ENCODE data around the gene LRRC2.
"Not testable (repeated sequence)": the region's sequence is repeated elsewhere in the genome, so short reads cannot be mapped to it uniquely, and the experiment has no call there.

LRRC2 gene

GRCh38 chr3:46524008-46524407, 42.1 kb downstream of the LRRC2 start:
- no peak for DNase-seq (ENCODE audit: low spot score)

- DNase-seq (ENCODE audit: low spot score) = no peak
Measured at GRCh38 chr3:46523556-46523955, 42.5 kb downstream of the LRRC2 start.

GRCh38 chr3:46522201-46522600, 43.9 kb downstream of the LRRC2 start:
- not testable (repeated sequence) for DNase-seq (ENCODE audit: low spot score)

- no peak for DNase-seq (ENCODE audit: low spot score)
Measured at GRCh38 chr3:46521096-46521495, 45.0 kb downstream of the LRRC2 start.

DNA sequence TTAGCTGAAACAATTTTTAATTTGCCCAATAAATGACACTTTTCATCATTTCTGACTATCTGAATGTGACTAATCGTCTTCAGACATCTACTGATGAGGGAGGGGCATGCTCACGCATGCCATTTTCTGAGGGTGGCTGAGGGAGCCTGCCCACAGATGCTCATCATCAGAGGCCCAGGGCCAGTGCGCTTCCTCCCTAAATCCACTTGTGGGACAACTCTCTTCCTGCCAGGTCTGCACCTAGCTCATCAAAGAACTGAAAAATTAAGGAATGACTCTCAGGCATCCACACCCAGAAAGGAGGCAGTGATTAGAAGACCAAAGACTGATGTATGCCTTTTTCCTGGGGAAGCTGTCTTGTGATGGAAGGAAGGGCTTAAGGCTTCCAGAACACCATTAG, 45.6 kb downstream of the LRRC2 start:
- no peak for DNase-seq (ENCODE audit: low spot score)

DNA sequence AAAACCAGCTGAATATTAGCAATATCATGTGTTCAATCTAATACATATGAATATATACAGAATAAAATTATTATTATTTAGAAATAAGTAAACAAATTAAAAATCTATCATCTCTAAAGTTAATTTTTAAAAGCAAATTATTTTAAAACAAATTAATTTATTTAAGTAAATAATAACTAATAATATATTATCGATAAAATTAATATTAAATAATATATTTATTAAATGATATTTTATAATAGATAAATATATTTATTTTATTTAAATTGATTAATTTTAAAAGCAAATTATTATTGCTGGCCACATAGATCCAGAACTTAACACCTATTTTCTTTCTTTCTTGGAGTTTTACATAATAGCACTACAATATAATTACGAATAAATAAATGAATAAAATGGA, 46.1 kb downstream of the LRRC2 start:
- DNase-seq (ENCODE audit: low spot score) = no peak

DNA sequence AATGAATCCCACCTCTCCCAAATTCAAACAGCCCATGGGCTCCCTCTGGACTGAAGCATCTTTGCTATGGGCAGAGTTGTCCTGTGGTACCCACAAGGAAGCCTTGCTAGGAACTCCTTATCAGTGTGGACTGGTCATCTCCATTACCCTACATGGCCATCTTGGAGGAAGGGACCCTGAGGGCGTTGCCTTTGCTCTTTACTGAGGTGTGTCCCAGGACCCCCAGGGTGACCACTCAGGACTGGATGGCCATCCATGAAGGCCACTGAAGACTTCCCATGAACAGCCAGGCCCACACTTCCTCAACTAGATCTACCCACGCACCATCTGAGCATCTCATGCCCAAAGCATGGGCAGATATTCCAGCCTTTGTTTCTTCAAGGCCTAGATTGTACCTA, 48.3 kb downstream of the LRRC2 start:
- no peak for DNase-seq (ENCODE audit: low spot score)

- DNase-seq (ENCODE audit: low spot score) = peak; percentile 80
Measured at GRCh38 chr3:46517016-46517783, 48.9 kb downstream of the LRRC2 start.

DNA sequence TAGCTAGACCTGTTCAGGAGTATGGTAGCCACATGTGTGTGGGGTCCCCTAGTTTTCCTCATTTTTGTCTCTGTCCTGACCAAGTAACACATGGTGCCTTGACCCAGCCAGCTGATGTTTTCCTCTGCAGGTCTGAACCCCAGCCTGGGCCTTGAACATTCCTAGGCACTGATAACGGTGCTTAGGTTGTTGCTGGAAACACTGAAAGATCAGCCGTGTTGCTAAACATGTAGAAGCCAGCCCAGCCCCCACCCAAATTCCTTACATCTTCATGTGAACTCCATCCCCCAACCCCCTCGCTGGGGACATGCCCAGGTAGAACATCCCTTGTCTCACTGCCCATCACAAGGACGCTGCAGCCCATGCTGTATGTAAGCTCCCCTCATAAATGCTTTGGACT, 49.6 kb downstream of the LRRC2 start:
- DNase-seq (ENCODE audit: low spot score) = no peak

GRCh38 chr3:46512191-46512749, 53.8 kb downstream of the LRRC2 start:
- DNase-seq (ENCODE audit: low spot score) = no peak

GRCh38 chr3:46509661-46510187, 56.4 kb downstream of the LRRC2 start:
- no peak for DNase-seq (ENCODE audit: low spot score)

DNA sequence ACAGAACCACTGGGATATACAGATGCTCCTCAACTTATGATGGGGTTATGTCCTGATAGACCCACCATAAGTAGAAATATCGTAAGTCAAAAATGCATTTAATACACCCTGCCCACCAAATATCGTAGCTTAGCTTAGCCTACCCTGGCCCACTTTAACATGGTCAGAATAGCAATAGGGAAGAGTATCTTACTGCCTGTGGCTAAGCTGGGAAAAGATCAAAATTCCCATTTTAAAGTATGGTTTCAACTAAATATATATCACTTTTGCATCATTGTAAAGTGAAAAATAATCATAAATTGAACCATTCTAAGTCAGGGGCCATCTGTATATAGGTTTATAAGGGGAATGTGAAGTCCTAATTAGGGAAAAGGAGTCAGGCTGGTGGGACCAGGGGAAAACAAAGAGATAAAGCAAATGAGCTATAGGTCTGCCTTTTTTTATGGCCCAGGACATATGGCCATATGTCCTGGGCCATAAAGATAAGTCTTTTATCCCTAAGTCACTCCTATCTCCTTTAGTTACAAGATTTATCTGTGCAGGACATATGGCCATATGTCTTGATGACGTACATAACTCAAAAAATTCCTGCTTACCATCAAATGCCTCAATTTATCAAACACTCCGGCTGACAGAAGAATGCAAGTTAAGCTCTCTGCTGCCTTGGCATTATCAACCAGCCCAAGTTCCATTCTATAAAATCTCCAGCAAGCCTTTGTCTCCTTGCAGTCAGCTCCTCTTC, 57.1 kb downstream of the LRRC2 start:
- no peak for DNase-seq (ENCODE audit: low spot score)

DNA sequence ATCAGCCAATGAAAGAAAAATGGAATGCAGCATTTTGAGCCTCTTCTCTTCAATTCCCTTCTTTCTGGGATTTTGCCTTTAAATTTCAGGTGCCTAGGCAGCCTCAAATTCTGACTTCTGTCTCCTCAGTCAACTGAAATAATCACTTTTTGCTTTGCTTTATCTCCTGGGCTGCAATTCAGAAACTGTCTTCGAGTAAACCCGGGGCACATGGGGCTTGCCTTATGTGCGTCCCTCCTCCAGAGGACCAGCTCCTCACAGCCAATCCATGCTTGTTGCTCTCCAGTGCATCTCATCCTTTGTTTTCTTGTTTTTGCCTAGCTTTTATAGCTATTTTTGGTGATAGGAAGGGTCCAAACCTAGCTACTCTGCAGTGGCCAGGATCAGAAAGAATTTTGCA, 59.6 kb downstream of the LRRC2 start:
- DNase-seq (ENCODE audit: low spot score) = no peak

- no peak for DNase-seq (ENCODE audit: low spot score)
Measured at GRCh38 chr3:46505953-46506352, 60.1 kb downstream of the LRRC2 start.

DNA sequence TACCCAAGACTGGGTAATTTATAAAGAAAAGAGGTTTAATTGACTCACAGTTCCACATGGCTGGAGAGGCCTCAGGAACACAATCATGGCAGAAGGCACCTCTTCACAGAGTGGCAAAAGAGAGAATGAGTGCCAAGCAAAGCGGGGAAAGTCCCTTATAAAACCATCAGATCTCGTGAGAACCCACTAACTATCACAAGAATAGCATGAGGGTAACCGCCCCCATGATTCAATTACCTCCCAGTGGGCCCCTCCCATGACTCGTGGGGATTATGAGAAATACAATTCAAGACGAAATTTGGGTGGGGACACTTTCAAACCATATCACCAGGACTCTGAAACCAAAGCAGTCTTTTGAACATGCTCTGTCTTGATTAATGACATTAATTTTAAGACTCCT, 61.3 kb downstream of the LRRC2 start:
- peak; percentile 27 for DNase-seq (ENCODE audit: low spot score)

DNA sequence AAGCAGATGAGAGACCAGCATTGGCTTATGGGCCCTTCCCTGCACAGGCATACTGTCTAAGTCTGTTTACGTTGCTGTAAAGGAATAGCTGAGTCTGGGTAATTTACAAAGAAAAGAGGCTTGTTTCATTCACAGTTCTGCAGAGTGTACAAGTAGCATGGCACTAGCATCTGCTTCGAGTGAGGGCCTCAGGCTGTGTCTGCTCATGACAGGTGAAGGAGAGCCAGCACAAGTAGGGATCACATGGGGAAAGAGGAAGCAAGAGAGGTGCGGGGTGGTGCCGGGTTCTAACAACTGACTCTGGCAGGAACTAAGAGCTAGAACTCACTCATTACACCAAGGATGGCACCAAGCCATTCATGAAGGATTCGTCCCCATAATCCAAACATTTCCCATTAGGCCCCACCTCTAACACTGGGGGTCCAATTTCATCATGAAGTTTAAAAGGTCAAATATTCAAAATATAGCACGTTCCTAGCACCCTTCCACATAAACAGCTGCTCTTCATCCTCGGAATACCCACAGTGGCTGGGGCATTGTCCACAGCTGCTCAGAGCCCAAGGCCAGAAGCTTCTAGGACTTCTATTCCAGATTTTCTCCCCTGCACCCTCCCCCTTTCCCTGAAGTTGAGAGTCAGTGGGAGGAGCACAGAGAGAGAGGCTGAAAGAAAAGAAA, 62.8 kb downstream of the LRRC2 start:
- DNase-seq (ENCODE audit: low spot score) = no peak

- DNase-seq (ENCODE audit: low spot score) = no peak
Measured at GRCh38 chr3:46501702-46502101, 64.4 kb downstream of the LRRC2 start.

DNA sequence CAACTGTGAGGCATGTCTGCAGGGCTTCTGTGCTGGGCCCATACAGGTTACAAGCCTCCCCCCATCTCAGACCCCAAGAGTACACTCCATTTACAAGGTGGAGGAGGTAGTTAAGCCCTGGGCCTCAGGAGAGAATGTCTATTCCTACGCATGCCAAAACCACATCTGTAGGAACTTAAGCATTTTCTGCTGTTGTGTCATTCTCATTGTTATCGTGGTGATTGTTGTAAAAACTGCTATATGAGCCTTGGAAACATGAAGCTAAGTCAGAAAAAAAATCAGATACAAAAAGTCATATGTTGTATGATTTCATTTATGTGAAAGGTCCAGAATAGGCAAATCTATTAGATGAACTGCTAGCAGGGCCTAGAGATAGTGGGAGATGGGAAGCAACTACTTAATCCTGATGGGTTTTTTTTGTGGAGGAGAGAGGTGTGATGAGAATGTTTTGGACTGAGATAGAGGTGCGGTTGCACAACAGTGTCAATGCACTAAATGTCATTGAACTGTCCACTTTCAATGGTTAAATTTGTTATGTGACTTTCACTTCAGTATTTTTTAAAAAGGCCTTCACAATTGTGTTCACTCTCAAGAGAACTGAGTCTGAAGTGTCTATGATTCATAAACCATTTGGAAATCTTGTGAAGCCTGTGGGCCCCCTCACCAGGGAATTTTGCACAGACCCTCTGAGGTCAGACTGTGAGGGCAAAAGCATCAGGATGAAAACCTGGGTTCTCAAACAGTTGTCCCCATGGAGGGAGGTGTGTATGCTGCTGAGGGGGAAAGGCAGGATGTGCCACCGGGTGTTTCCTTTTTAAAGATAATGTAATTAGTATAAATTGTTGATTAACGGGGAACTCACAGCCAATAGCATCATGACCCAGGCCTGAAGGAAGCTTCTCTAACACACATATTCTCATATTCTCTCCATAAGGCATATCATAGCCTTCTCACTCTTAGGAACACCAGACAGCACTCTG, 65.2 kb downstream of the LRRC2 start:
- no peak for DNase-seq (ENCODE audit: low spot score)

- DNase-seq (ENCODE audit: low spot score) = no peak
Measured at GRCh38 chr3:46498916-46499519, 67.1 kb downstream of the LRRC2 start.

- DNase-seq (ENCODE audit: low spot score) = no peak
Measured at GRCh38 chr3:46497556-46498265, 68.4 kb downstream of the LRRC2 start, which contains the start of gene RTP3. Gene RTP3 (plus strand): TSS chr3:46497976. CDS start chr3:46498063, 87 bp downstream.
